GM18907 (cell line): Measurements from ENCODE around the gene ZNF611.
"Not testable (repeated sequence)": the region's sequence is repeated elsewhere in the genome, so short reads cannot be mapped to it uniquely, and the experiment has no call there.

ENCODE experiments used
- ATAC-seq: cut with Tn5 transposase; IDR thresholded peaks from one replicate; pipeline ENCODE4 v1.9.1; 2021; ENCODE audit warnings: mild to moderate bottlenecking, moderate library complexity; ENCODE audit not compliant: unreplicated experiment

ZNF611 gene

GRCh38 chr19:52687684-52688083 is 47.2 kb downstream of the ZNF611 start:
- no peak for ATAC-seq

GRCh38 chr19:52685811-52686210 is 49.0 kb downstream of the ZNF611 start:
- ATAC-seq, result no peak

- ATAC-seq, result not testable (repeated sequence)
Measured at GRCh38 chr19:52681216-52681615, 53.6 kb downstream of the ZNF611 start.

GRCh38 chr19:52679598-52679997 is 55.2 kb downstream of the ZNF611 start:
- no peak for ATAC-seq

GRCh38 chr19:52675239-52675638 is 59.6 kb downstream of the ZNF611 start:
- ATAC-seq, result not testable (repeated sequence)

GRCh38 chr19:52673014-52673413 is 61.8 kb downstream of the ZNF611 start:
- ATAC-seq, result no peak

- ATAC-seq, result no peak
Measured at GRCh38 chr19:52670046-52670445, 64.8 kb downstream of the ZNF611 start.

GRCh38 chr19:52669586-52669985 is 65.3 kb downstream of the ZNF611 start:
- no peak for ATAC-seq

GRCh38 chr19:52667972-52668371 is 66.9 kb downstream of the ZNF611 start:
- no peak for ATAC-seq

- ATAC-seq, result no peak
Measured at GRCh38 chr19:52666506-52666905, 68.3 kb downstream of the ZNF611 start.

GRCh38 chr19:52665529-52665928 is 69.3 kb downstream of the ZNF611 start:
- ATAC-seq, result no peak

- no peak for ATAC-seq
Measured at GRCh38 chr19:52665027-52665426, 69.8 kb downstream of the ZNF611 start.

GRCh38 chr19:52664461-52664860 is 70.4 kb downstream of the ZNF611 start:
- ATAC-seq, result no peak

- no peak for ATAC-seq
Measured at GRCh38 chr19:52662631-52663030, 72.2 kb downstream of the ZNF611 start.

GRCh38 chr19:52660981-52661380 is 73.9 kb downstream of the ZNF611 start:
- ATAC-seq, result no peak

GRCh38 chr19:52659013-52659412 is 75.8 kb downstream of the ZNF611 start:
- no peak for ATAC-seq

GRCh38 chr19:52658595-52658994 is 76.2 kb downstream of the ZNF611 start:
- no peak for ATAC-seq

- no peak for ATAC-seq
Measured at GRCh38 chr19:52653161-52653560, 81.7 kb downstream of the ZNF611 start.
